ENCODE data around the gene BCAT1. TPM values are rescaled to one million over a fixed set of nuclear protein-coding genes. Genes with fewer than 3 reads are reported as not detected.
A peak's percentile ranks its signal among the peaks of the same experiment; 100 is the strongest.
"Not testable (repeated sequence)": the region's sequence is repeated elsewhere in the genome, so short reads cannot be mapped to it uniquely, and the experiment has no call there.

BCAT1 gene
- total and polyA plus RNA-seq, 2 experiments from 2014 or later = 60.6 to 72.1 TPM

DNA sequence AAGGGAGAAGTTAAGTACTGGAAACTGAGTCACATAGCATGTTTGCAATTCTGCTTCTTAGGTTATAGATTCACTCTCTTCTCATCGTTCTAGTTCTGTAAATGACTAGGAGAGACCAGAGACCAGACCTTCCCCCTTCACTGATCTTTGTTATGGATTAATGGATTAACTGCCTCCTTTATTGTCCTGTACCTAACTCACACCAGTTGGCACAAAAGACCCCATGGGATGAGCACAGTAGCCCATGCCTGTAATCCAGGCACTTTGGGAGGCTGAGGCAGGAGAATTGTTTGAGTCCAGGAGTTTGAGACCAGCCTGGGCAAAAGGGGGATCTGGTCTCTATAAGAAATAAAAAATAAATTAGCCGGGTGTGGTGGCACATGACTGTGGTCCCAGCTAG, 20.8 kb downstream of the BCAT1 start:
- Histone ChIP-seq H3K79me2 (ENCODE audit: insufficient read depth) (peaks cover 80% of the 10 kb centered on the region), H3K27ac (no peak overlapping the region), H3K9me2 (ENCODE audit: insufficient read depth) (no peaks in the 10 kb centered on the region), H3K9me3 (ENCODE audit: low read depth) (no peaks in the 10 kb centered on the region), H2AFZ (no peak overlapping the region), H4K20me1 (ENCODE audit: insufficient read depth) (peaks cover 7% of the 10 kb centered on the region; the same call in 1 of the 2 replicates), H3K27me3 (replicated peaks; ENCODE audit: insufficient read depth) (no peaks in the 10 kb centered on the region), H3F3A (ENCODE audit: insufficient read depth) (peaks cover 21% of the 10 kb centered on the region), H3K4me2 (ENCODE audit: unreplicated experiment) (no peak overlapping the region), H3K4me1 (ENCODE audit: insufficient read depth) (0 out of 2 replicates have a peak, but pooled peaks cover 3% of the 10 kb centered on the region), H3K9ac (no peak overlapping the region), H3K4me3 (no peak overlapping the region), H3K36me3 (ENCODE audit: low read depth) (no peaks in the 10 kb centered on the region)
- in situ Hi-C loops (cut with MboI) = no loop called here
- no peak for DNase-seq
- WGBS, 2 experiments (ENCODE audit: low coverage in 1 of 2, low lambda C conversion rate in 2 of 2, missing lambda C conversion rate in 2 of 2) = 61 to 72% methylated on average over 2 of the region's 2 CpGs
- TF ChIP-seq EZH2phosphoT487 (IDR thresholded peaks at IDR 0.05; ENCODE audit: insufficient read depth, low read depth) (no peak), EZH2 (IDR thresholded peaks at IDR 0.05; ENCODE audit: insufficient read depth, poor library complexity, severe bottlenecking) (no peak)

DNA sequence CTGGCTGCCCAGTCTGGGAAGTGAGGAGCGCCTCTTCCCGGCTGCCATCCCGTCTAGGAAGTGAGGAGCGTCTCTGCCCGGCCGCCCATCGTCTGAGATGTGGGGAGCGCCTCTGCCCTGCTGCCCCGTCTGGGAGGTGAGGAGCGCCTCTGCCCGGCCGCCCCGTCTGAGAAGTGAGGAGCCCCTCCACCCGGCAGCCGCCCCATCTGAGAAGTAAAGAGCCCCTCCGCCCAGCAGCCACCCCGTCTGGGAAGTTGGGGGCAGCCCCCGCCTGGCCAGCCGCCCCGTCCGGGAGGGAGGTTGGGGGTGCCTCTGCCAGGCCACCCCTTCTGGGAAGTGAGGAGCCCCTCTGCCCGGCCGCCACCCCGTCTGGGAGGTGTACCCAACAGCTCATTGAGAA, 22.8 kb downstream of the BCAT1 start:
- H3K9me3 ChIP-seq (ENCODE audit: low read depth); H2AFZ ChIP-seq; H3K27me3 ChIP-seq (replicated peaks; ENCODE audit: insufficient read depth); H3K9me2 ChIP-seq (ENCODE audit: insufficient read depth); H3K27ac ChIP-seq; DNase-seq; H3K4me3 ChIP-seq; H4K20me1 ChIP-seq (ENCODE audit: insufficient read depth); in situ Hi-C loops (cut with MboI); H3K4me2 ChIP-seq (ENCODE audit: unreplicated experiment); H3K36me3 ChIP-seq (ENCODE audit: low read depth); H3K9ac ChIP-seq: not testable (repeated sequence)
- peaks cover 15% of the 10 kb centered on the region for H3K4me1 ChIP-seq (ENCODE audit: insufficient read depth)
- WGBS, 2 experiments (ENCODE audit: low coverage in 1 of 2, low lambda C conversion rate in 2 of 2, missing lambda C conversion rate in 2 of 2) = 76 to 90% methylated on average over 11 to 24 of the region's 24 CpGs
- peaks cover 10% of the 10 kb centered on the region for H3F3A ChIP-seq (ENCODE audit: insufficient read depth)
- peaks cover 82% of the 10 kb centered on the region for H3K79me2 ChIP-seq (ENCODE audit: insufficient read depth)

- Histone ChIP-seq H4K20me1 (ENCODE audit: insufficient read depth) (no peaks in the 10 kb centered on the region), H3K79me2 (ENCODE audit: insufficient read depth) (peaks cover 81% of the 10 kb centered on the region), H3K27me3 (replicated peaks; ENCODE audit: insufficient read depth) (no peaks in the 10 kb centered on the region), H3K9me3 (ENCODE audit: low read depth) (no peaks in the 10 kb centered on the region), H3K27ac (peak overlapping the region; percentile 41; the same call in 1 of the 2 replicates), H3K9ac (no peak overlapping the region), H3K4me1 (ENCODE audit: insufficient read depth) (peaks cover 19% of the 10 kb centered on the region), H3F3A (ENCODE audit: insufficient read depth) (peaks cover 5% of the 10 kb centered on the region), H2AFZ (no peak overlapping the region), H3K36me3 (ENCODE audit: low read depth) (peaks cover 4% of the 10 kb centered on the region; the same call in 1 of the 2 replicates), H3K9me2 (ENCODE audit: insufficient read depth) (no peaks in the 10 kb centered on the region), H3K4me2 (ENCODE audit: unreplicated experiment) (no peak overlapping the region), H3K4me3 (no peak overlapping the region)
- DNase-seq = no peak
- in situ Hi-C loops (cut with MboI) = no loop called here
- TF ChIP-seq EZH2 (IDR thresholded peaks at IDR 0.05; ENCODE audit: insufficient read depth, poor library complexity, severe bottlenecking) = no peak
- no peak for TF ChIP-seq EZH2phosphoT487 (IDR thresholded peaks at IDR 0.05; ENCODE audit: insufficient read depth, low read depth)
- 61 to 69% methylated on average over 6 of the region's 6 CpGs for WGBS, 2 experiments (ENCODE audit: low coverage in 1 of 2, low lambda C conversion rate in 2 of 2, missing lambda C conversion rate in 2 of 2)
Measured at GRCh38 chr12:24922090-24922489, 26.8 kb downstream of the BCAT1 start.

DNA sequence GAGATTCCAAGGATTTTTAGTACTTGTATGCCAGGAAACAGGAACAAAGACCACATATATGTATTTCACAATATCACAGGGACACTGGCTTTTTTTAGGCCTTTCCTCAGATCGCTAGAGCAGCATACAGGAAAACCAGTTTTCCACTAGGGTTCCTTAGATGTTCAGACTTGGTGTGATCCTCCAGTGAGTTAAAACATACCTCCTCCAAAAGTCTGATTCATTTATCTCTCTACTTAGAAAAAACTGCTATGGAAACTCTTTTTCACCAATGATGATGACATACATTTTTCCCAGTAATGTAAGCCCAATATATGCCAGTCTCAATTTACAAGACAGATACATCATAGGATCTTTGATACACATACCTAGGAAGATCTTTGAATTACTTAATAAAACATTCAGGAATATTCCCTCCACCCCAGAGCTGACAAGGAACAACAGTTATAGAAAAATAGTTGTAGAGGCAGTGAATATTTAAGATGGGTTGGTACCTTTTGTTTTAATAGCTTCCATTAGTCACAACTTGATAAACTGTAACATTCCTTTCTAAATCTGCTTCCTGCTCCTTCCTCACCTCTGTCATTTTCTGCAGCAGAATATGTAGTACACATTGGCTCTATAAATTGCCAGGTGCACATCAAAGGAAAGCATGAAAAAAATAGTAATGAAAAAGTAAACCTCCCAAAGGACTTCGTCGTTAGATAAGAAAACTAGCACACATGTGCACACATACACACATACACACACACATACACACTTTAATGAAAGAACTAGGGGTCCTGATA, 27.5 kb downstream of the BCAT1 start:
- no peaks in the 10 kb centered on the region for H3K9me3 ChIP-seq (ENCODE audit: low read depth)
- peak; percentile 78 for DNase-seq
- H3K27ac ChIP-seq = peak overlapping the region; percentile 41
- no peaks in the 10 kb centered on the region for H3K27me3 ChIP-seq (replicated peaks; ENCODE audit: insufficient read depth)
- no peak overlapping the region for H3K4me2 ChIP-seq (ENCODE audit: unreplicated experiment)
- H3K79me2 ChIP-seq (ENCODE audit: insufficient read depth) = peaks cover 80% of the 10 kb centered on the region
- 0 out of 2 replicates have a peak overlapping the region, but pooled peaks have one; percentile 4 for H3K4me3 ChIP-seq
- 75 to 84% methylated on average over 3 of the region's 3 CpGs for WGBS, 2 experiments (ENCODE audit: low coverage in 1 of 2, low lambda C conversion rate in 2 of 2, missing lambda C conversion rate in 2 of 2)
- no peaks in the 10 kb centered on the region for H4K20me1 ChIP-seq (ENCODE audit: insufficient read depth)
- H3K9ac ChIP-seq = no peak overlapping the region
- peaks cover 19% of the 10 kb centered on the region for H3K4me1 ChIP-seq (ENCODE audit: insufficient read depth)
- H3K36me3 ChIP-seq (ENCODE audit: low read depth) = peaks cover 4% of the 10 kb centered on the region; the same call in 1 of the 2 replicates
- H3F3A ChIP-seq (ENCODE audit: insufficient read depth) = peaks cover 5% of the 10 kb centered on the region
- in situ Hi-C loops (cut with MboI) = no loop called here
- H2AFZ ChIP-seq = no peak overlapping the region
- TF ChIP-seq EZH2 (IDR thresholded peaks at IDR 0.05; ENCODE audit: insufficient read depth, poor library complexity, severe bottlenecking) = no peak
- no peaks in the 10 kb centered on the region for H3K9me2 ChIP-seq (ENCODE audit: insufficient read depth)

All from GM23248 (cell line).